DMS153 treated with DMSO at 0.1 percent for 48 hours (cell line): ENCODE measurements around the gene OTOP2.

Source experiments
- DNase-seq: peaks from one replicate; lab custom pipeline; 2025; ENCODE audit not compliant: unreplicated experiment; lab: John Stamatoyannopoulos, UW

The OTOP2 gene

DNA sequence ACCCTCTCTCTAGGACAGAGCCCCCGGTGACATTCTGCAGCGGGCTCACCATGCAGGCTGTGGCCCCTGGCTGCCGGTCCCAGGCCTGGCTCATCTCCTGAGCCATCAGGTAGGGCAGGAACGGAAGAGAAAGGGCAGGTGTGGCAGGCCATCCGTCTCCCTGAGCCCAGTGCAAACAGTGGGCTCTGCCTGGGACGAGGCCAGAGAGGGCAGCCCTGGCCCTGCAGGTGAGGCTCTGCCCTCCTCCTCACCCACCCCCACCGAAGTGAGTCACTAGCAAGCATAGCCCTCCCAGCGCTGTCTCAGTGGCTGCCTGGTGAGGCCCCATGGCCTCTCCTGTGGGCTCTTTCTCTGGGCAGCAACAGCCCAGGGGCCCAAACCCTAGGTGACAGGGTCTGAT, 26.1 kb downstream of the OTOP2 start:
- DNase-seq, result no peak

DNA sequence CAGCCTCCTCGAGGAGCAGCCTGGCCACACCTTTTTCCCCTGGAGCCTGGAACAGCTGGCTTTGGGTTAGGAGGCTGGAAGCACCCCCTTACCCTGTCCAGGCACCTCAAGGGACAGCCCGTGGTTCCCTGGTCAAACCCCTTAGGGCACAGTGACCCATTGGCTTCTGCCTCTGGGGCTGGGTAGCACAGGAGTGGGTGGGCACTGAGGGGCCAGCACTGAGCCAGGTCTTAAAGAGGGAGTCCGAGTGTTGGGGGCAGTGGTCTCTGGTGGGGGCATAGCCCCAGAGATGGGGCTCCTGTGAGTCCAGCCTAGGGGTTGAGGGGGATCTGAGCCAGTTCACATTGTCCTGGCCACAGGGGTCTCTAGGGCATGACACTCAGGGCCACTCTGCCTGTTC, 27.0 kb downstream of the OTOP2 start:
- no peak for DNase-seq

GRCh38 chr17:74951680-74952421, 27.8 kb downstream of the OTOP2 start:
- DNase-seq, result no peak

DNA sequence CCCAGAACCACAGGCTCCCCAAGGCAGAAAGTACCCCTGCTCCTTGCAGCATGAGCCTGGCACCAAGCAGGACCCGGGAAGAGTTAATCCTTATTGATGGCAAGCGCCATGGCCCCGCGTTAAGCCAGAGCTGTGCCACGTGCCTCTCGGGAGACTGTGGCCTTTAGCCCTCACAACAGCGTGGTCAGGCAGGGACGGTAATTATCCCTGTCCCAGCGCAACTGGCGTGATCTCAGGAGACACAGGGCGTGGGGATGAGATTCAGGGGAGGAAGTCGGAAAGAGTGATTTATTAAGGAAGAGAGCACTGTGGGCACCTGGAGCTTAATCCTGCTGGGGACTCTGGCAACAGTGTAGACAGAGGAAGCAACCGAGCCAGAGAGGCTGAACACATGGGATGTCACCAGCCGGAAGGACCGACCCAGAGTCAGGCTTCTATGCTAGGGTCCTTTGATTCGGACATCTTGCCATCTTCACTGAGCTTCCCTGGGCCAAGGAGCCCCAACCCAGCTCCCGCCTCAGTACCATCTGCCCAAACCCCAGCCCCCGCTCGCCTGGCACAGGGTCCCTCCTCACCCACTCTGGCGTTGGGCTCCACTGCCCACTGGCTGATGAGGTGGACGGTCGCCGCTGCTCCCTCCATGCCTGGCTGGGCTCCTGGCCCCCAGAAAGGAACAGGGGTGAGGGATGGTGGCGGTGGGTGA, 28.5 kb downstream of the OTOP2 start:
- no peak for DNase-seq

- DNase-seq, result no peak
These were observed 29.1 kb downstream of the OTOP2 start for GRCh38 chr17:74953134-74953687.

DNA sequence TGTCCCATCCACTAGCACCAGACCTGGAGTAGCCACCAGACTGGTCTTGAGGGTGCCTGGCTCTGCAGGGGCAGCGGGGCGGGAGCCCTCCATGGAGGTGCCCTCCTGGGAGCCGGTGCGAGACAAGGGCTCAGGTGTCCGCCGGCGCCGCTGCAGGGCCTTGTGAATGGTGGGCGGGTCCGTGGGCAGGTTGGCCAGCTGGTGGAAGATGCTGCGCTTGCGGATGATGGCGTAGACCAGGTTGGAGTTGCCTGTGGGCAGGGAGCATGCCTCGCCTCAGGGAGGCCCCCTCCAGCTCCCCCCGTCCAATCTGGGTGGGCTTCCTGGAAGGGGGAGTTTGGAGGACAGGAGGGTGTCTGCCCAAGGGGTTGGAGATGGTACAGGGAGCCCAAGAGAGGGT, 30.0 kb downstream of the OTOP2 start:
- DNase-seq, result no peak

DNA sequence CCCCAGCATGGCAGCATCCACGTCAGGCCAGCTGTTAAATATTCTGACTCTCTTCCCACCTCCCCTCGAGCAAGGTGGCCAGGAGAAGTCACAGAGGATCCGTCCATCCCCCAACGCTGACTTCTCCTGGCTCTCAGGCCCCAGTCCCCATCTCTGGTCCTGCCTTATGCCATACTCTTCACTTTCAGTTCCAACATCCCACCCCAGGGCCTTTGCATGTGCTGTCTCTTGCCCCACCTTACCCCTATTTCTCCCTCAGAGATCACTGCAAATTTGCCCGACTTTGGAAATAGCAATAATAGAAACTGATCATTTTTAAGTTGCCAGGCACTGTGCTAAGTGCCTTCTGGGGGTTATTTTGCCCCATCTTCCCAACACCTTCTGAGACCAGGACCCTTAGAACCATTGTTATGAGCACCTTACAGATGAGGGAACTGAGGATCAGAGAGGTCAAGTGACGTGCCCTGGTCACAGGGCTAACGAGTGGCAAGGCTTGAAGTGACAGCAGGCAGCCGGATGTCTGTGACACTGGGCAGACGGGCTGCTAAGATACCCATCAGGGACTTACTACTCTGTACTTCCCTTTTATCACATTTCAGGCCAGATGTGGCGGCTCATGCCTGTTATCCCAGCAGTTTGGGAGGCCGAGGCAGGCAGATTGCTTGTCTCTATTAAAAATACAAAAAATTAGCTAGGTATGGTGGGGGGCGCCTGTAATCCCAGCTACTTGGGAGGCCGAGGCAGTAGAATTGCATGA, 30.8 kb downstream of the OTOP2 start:
- no peak for DNase-seq

DNA sequence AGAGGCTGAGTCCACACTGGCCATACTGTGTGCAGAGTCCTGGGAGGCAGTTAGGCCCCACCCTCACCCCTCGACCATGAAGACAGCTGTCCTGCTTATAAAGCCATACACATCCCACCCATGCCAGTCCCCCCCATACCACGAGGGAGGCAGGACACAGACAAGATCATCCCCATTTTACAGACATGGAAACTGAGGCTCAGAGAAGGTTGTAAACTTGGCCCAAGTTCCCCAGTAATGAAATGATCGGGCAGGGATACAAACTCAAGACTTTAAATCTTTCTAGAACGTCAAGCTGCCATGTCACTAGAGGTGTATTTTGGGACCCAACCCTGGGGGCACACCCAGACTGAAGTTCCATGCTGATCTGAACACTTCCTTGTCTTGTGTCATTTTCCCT, 32.0 kb downstream of the OTOP2 start:
- DNase-seq, result no peak

DNA sequence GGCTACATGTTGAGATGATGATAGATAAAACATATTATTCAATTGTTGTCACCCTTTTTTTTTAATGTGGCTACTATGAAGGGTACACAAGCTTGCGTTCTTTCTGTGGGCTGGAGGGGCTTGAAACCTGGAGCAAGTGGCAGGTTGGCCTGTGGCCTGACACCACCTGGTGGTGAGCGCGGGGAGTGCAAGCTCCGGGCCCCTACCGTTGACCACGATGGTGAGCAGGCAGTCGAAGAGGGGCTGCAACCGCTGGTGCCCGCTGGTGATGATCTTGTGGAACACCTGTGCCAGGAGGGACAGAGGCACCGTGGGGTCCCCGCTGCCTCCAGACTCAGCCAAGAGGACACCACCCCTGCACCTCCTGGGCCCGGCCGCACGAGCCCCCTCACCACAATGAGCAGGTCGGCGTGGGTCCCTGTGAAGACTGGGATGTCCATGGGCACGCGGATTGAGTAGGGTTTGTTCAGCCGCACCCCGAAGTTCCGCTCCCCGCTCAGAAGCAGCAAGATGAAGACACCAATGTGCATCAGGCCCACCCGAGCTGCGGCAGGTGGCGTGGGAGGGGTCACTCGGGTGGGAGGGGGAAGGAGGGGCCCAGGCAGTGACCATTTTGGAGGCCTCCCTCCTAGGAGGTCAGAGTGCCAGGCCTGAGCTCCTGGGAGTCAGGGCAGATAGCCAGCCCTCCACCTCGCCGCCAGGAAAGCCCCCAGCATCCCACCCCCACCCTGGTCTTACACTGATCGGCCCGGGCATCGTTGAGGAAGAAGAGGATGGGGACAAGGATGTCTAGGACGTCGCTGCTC, 34.1 kb downstream of the OTOP2 start:
- peak; percentile 23 for DNase-seq

DNA sequence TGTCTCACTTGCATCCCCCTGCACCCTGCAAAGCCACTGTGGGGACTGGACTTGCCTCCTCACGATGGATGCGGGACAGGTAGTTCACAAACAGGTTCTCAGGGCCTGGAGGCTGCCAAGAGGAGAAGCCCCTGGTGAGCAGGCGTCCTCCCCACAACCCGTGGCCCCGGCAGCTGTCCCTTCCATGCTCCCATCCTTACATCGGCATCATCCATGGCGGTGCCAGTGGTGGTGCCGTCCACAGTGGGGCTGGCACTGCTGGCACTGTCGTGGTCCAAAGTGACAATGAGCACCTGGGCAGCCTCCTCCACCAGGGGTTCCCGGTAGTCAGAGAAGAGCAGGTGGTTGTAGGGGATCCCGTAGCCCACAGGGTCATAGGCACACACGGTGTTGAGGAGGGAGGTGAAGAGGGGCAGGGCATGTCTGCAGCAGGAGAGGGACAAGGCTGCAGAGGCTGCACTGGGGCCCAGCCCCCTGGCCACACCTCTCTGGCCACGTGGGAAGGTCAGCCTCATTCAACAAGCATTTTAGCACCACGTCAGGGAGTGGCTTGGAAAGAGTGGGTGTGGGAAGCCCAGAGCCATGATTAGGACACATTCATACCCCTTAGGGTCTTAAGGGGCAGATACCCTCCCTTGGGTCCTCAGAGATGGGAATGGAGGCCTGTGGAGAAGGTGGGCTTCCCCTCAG, 35.9 kb downstream of the OTOP2 start:
- no peak for DNase-seq

DNA sequence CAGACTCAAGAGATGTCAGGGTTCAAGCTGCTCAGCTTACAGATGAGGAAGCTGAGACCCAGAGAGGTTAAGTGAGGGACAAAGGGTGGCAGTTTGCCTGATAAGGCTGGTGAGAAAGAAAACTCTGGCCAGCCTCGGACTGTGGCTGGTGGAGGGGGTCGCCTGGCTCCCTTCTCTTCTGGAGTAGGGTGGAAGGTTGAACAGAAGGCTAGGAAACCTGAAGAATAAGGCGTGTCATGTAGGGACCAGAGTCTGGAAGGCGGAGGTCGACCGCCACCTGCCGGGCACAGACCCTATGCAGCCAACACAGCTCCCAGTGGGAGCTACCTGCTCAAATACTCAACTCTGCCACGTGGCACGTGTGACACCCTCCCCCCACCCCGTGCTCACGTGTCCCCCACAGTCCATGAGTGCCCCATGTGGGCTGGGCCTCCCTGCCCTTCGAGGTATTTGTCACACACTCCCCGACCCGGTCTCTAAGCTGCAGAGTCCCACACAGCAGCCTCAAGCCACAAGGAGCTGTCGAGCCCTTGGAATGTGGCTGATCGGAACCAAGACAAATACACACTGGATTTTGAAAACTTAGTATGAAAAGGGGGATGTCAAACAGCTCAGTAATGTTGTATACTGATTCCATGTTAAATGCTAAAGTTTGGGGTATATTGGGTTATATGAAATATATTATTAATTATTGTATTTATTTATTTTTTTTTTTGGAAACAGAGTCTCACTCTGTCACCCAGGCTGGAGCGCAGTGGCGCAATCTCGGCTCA, 36.7 kb downstream of the OTOP2 start:
- no peak for DNase-seq

DNA sequence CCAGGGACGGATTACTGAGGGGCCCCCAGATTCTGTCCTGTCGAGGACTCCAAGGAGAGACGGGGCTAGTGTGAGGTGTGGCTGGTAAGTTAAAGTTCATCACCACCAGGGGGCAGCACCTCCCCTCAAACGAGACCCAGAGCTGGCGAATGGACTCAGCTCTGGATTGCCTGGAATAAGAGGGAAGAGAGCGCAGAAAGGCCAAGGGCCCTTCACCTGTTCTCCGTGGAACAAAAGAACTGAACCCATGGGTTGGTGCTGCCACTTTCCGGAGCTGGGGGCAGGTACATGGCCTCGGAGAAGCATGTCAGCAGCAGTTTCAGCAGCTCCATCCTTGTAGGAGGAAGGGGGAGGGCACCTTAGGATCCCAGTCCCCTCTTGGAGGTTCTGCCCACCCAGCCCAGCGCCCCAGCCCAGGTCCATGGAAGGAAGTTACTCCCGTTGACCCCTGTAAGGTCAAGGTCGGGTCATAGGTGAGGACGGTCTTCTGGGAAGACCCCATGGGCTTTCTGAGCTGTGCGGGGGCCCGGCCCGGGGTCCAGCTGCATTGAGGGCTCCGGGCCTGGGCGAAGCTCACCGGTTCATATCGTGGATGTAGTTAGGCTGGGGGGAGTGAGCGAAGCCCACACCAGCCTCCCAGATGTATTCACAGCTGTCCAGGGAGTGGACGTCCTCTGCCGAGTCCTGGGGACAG, 37.7 kb downstream of the OTOP2 start:
- peak; percentile 55 for DNase-seq

DNA sequence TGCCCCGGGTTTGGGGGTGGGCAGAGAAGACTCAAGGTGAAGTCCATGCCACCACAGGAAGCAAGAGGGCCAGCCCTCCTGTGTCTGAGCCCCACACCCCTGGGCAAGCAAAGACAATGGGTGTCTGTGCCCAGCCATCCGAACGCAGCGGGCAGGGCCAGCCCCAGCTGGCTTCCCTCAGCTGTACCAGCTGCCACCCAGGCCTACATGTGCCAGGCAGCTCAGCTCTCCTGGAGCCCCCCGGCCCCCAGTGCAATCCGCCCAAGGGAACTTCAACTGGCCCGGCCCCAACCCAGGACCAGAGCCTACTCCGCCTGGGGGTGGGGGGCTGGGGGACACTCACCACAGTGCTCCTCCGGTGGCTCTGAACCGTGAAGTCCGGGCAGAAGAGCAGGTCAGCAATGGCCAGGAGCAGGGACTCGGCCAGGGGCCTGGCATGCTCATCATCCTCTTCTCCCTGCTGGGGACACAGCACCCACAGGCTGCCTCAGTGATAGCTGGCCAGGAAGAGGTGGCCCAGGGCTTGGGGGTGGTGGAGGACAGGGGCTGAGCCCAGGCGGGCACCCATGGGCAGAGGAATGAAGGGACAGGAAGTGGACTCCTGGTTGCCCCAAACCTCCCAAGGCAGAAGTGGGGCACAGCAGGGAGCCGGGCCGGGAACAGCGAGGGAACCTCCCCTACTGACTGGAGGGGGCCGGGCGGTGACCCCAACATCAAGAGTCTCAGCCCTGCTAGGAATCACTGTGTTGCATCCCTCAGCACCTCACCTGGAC, 38.7 kb downstream of the OTOP2 start:
- DNase-seq, result no peak

DNA sequence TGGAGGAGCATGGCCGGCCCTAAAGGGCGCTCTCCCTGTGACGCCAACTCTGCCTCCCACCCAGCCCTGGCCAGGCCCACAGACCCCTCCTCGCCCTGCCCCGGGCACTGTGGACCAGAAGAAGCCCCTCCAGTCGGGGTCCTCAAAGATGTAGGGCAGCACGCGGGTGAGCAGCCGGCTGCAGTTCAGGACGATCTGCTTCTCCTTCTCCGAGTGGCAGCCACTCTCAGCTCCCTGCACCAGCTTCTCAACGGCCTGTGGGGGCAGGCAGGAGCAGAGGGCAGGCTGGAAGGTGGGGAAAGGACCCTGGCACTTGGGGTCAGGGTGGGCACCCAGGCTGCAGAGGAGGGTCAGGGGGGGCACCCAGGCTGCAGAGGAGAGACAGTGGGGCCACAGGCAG, 39.6 kb downstream of the OTOP2 start:
- DNase-seq, result no peak

- DNase-seq, result no peak
These were observed 40.2 kb downstream of the OTOP2 start for GRCh38 chr17:74964246-74964761.

- no peak for DNase-seq
These were observed 41.0 kb downstream of the OTOP2 start for GRCh38 chr17:74964988-74965622.

DNA sequence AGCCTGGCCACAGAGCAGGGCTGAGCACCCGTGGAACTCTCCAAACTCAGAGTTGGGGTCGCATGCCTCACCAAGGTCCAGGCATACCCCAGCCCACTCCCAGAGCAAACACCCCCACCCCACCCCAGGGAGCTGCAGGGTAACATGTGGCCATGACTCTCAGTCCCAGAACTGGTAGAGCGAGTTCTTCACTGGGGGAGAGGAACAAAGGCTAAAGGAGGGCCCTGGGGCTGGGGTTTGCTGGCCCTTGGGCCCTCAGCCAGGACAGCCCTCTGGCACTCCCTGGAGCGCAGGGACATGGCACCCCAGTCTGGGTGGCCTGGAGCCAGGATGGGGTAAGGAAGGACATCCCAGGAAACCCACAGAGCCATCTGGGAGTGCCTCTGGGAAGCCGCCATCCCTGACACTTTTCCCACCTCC, 44.3 kb downstream of the OTOP2 start:
- DNase-seq, result no peak
